Umbilical cord (tissue), 2 donors: ENCODE results near the gene CALM1. TPM values are rescaled to one million over a fixed set of nuclear protein-coding genes. Genes with fewer than 3 reads are reported as not detected.

Source experiments
- DNase-seq: peaks from one replicate; pipeline ENCODE4 v3.0.0-alpha.2; 2015; ENCODE audit warnings: low spot score
- total RNA-seq: library from RNA; depleted of rRNA; stranded (reverse); fragments of >200 nt; gene quantifications from one replicate; pipeline ENCODE4 v1.2.3, GENCODE V29; 2014; ENCODE audit warnings: low replicate concordance; ENCODE audit not compliant: insufficient read depth

Gene CALM1
- total RNA-seq, 1 donor from 2014 or later = 202 TPM

GRCh38 chr14:90442388-90442787, 45.6 kb downstream of the CALM1 start:
- DNase-seq = no peak

- no peak for DNase-seq
Observed at GRCh38 chr14:90443161-90444076, 46.6 kb downstream of the CALM1 start.

GRCh38 chr14:90444077-90444696, 47.4 kb downstream of the CALM1 start:
- DNase-seq = peak; percentile 71

- DNase-seq = no peak
Observed at GRCh38 chr14:90445011-90445410, 48.2 kb downstream of the CALM1 start.

- no peak for DNase-seq
Observed at GRCh38 chr14:90446405-90446804, 49.6 kb downstream of the CALM1 start.

- DNase-seq = no peak
Observed at GRCh38 chr14:90447720-90448497, 51.1 kb downstream of the CALM1 start.

GRCh38 chr14:90449411-90449810, 52.6 kb downstream of the CALM1 start:
- DNase-seq = no peak

- DNase-seq = no peak
Observed at GRCh38 chr14:90450151-90450550, 53.3 kb downstream of the CALM1 start.

GRCh38 chr14:90450667-90451066, 53.8 kb downstream of the CALM1 start:
- DNase-seq = no peak

- DNase-seq = no peak
Observed at GRCh38 chr14:90451443-90451842, 54.6 kb downstream of the CALM1 start.

GRCh38 chr14:90451961-90452360, 55.1 kb downstream of the CALM1 start:
- no peak for DNase-seq

GRCh38 chr14:90452366-90452765, 55.5 kb downstream of the CALM1 start:
- no peak for DNase-seq

GRCh38 chr14:90453401-90453951, 56.6 kb downstream of the CALM1 start:
- peak; percentile 76 for DNase-seq

GRCh38 chr14:90454041-90455000, 57.5 kb downstream of the CALM1 start:
- DNase-seq = peak; percentile 89

GRCh38 chr14:90455100-90455571, 58.3 kb downstream of the CALM1 start:
- DNase-seq = peak; percentile 60

GRCh38 chr14:90456551-90456950, 59.7 kb downstream of the CALM1 start:
- no peak for DNase-seq

GRCh38 chr14:90457186-90457585, 60.4 kb downstream of the CALM1 start:
- DNase-seq = no peak
